ENCODE measurements around the gene SMARCC2.

The SMARCC2 gene

GRCh38 chr12:56134897-56135296 lies 54.4 kb downstream of the SMARCC2 start:
- TF ChIP-seq CTCF (IDR thresholded peaks at IDR 0.05; ENCODE audit: low read depth, low read length), result no peak
- no peak overlapping the region for H3K4me3 ChIP-seq (ENCODE audit: low read depth, low read length)

- no peak overlapping the region for H3K4me3 ChIP-seq (ENCODE audit: low read depth, low read length)
- TF ChIP-seq CTCF (IDR thresholded peaks at IDR 0.05; ENCODE audit: low read depth, low read length), result no peak
Measured at GRCh38 chr12:56130876-56131275, 58.4 kb downstream of the SMARCC2 start.

- no peak for TF ChIP-seq CTCF (IDR thresholded peaks at IDR 0.05; ENCODE audit: low read depth, low read length)
- H3K4me3 ChIP-seq (ENCODE audit: low read depth, low read length), result peak overlapping the region; percentile 92
Measured at GRCh38 chr12:56129942-56130495, 59.3 kb downstream of the SMARCC2 start.

- no peak for TF ChIP-seq CTCF (IDR thresholded peaks at IDR 0.05; ENCODE audit: low read depth, low read length)
- H3K4me3 ChIP-seq (ENCODE audit: low read depth, low read length), result peak overlapping the region; percentile 92
Measured at GRCh38 chr12:56129206-56129941, 59.9 kb downstream of the SMARCC2 start.

- TF ChIP-seq CTCF (IDR thresholded peaks at IDR 0.05; ENCODE audit: low read depth, low read length), result no peak
- H3K4me3 ChIP-seq (ENCODE audit: low read depth, low read length), result peak overlapping the region; percentile 92
Measured at GRCh38 chr12:56128670-56129205, 60.5 kb downstream of the SMARCC2 start.

- no peak for TF ChIP-seq CTCF (IDR thresholded peaks at IDR 0.05; ENCODE audit: low read depth, low read length)
Measured at GRCh38 chr12:56127888-56128669, 61.2 kb downstream of the SMARCC2 start, which contains the start of gene ESYT1. TSS of gene ESYT1 (plus strand) at chr12:56128267. CDS start at chr12:56128320, 53 bp downstream.

More at GRCh38 chr12:56127888-56128669, 61.2 kb downstream of the SMARCC2 start, which contains the start of gene ESYT1:
- peak within 1 kb of the TSS; percentile 92 for H3K4me3 ChIP-seq (ENCODE audit: low read depth, low read length)

All from WI38 (cell line).